Activated CD4-positive, CD25-positive, alpha-beta regulatory T cell (primary cell): ENCODE results near the gene PPHLN1.

ENCODE experiments used
- DNase-seq, 4 experiments: peaks; one replicate each; lab custom pipeline; 2025; lab: John Stamatoyannopoulos, UW

Gene PPHLN1

DNA sequence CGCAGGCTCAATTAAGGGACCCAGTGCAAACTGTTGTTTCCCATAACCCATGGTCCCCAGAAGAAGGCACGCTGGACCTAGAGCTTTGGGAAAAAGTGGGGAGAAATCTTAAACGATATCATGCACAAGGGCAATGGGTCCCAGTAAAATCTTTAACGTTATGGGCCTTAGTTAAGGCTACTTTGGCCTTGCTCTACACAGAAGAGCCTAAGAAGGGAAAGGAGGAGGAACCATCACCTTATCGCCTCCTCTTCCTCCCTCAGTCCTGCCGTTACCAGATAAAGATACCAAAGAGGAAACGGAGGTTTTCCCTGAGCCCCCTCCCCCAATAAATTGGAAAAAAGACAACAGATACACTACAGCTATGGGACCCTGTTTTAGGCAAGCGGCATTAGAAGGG lies 116.9 kb downstream of the PPHLN1 start:
- DNase-seq: no peak

DNA sequence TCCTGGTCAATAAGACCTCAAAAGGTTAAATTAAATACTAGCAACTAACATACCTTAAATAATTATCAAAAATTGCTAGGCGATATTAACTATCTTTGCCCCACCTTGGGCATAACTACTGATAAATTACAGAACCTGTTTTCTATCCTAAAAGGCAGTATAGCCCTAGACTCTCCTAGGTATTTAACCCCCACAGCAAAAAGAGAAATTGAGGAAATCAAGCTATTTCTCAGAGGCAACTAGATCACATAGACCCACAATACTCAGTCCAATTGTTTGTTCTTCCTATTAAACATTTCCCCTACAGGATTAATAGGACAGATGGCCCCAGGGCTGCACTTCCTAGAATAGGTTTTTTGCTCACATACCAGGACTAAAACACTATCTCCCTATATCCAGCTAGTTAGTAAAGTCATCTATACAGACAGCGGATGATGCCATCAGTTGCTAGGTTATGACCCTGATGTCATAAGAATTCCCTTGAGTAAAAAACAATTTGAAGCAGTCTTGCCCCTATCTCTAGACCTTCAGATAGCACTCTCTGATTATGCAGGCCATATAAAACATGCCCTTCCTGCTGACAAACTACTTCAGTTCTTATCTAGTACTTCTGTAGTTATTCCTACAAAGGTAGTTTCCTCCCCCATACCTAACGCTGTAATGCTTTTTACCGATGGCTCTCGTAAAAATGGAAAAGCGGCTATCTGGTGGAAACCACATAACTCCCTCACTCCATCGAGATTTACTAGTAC lies 118.4 kb downstream of the PPHLN1 start:
- no peak for DNase-seq

DNA sequence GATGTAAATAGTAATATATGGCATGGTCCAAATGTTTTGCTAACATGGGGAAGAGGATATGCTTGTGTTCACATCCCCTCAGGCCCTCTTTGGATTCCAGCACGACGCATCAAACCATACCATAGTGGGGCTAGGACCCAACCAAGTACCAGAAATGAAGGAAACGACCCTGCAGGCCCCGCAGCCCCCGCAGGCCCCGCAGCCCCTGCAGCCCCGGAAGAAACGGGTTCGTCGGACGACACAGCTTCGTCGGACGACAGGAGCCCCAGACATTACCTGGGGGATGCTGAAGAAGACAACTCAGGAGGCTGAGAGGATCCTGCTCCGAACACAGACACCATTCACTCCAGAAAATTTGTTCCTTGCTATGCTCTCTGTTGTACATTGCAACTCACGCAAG lies 119.9 kb downstream of the PPHLN1 start:
- no peak for DNase-seq

DNA sequence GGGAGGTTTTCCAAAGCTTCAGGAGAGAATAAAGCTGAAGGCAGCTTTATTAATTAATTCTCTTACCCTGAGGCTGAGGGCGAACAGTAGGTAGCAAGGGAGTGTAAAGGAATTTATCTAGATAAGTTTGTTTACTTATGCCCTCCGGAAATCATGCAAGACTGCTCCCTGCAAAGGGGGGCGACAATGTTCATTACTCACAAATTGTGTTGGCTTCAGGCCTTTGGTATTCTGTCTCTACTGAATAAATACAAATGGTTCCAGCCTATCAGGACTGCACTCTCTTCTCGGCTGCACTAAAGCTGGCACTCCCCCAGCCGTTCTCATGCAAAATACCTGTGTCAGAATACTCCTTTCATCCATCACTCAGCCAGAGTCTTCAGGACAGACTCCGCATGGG lies 120.8 kb downstream of the PPHLN1 start:
- DNase-seq: no peak

DNA sequence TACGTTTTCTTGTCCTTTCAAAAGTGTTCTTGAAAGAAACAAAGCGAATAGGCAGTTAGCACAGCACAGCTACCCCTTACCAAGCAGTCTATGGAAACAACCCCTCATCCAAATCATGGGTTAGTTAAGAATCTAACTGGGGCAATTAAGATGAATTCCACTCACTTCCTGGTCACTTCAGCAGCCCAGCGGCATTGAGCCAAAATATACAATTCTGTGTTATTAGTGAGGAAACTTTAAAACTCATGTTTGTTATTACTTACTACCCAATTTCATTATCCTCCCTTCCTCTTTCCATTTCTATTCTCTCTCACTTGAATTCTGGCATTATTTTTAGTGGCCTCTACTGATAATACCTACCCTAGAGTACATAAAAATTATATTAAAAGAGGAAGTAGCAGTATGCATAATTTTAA lies 121.4 kb downstream of the PPHLN1 start:
- DNase-seq: no peak

DNA sequence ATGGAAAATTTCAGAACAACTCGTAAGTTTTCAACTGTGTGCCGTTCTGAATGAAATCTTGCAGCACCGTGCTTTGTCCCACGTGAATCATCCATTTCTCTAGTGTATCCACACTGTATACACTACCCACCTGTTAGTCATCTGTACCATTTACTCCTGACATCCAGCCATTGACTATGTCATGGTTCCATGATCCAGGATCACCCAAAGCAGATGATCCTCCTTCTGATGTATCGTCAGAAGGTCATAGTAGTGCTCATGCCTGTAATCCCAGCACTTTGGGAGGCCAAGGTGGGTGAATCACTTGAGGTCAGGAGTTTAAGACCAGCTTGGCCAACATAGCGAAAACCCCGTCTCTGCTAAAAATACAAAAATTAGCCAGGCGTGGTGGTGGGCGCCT lies 122.9 kb downstream of the PPHLN1 start:
- DNase-seq: no peak

DNA sequence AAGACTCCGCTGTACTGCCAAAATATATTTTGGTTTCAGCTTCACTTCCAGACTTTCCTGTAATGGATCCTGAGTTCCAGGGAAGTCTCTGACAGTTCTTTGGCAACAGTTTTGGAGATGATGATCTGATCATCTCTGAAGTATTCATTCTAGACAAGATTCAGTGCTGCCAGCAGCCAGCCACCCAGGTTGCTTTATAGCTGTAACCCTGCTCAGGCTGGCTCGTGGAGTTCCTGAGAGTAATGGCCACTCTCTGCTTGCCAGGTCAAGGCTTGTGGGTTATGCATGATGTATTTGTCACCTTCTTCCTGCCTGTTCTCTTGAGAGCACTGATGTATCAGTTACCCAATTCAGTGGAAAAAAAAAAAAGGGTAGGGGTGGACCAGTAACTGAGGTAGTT lies 124.3 kb downstream of the PPHLN1 start:
- DNase-seq: no peak

DNA sequence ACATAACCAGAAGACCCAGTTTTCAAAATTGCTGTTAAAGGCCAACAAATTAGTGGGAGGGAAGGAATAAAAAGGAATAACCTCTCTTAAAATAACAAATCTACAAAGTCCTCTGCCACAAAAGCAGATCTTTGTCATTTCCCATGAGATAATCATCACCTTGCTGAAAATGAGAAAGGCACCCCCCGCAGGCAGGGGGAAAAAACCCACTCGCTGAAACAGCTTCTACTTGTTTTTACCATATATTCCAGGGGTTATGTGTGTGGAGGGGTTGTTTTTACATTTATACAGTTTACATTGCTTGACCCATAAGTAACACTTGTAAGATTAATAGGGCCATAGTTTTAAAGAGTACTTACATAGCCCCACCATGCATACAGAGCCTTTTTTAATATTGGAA lies 132.6 kb downstream of the PPHLN1 start:
- DNase-seq: no peak

DNA sequence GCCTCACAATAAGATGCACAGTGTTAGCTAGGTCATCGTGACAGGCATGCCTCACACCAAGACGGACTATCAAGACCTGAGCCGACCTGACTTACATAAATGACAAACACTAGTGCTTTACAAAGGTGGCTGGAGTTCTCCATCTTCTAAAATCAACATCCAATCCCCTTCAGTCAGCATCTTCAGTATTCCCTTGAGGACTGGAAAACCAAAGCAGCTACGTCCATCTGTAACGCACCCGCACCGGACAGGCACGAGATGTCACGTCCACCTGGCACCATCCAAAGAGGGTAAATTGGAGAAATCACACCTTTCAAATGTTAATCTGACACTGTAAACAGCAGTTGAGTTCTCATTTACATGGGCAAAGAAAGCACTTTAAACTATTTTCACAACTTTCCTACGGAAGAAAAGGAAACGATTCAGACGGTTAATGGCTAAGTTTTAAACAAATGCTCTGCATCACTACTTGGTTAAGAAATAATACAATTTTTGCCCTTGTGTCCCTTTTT lies 133.4 kb downstream of the PPHLN1 start:
- DNase-seq: no peak

DNA sequence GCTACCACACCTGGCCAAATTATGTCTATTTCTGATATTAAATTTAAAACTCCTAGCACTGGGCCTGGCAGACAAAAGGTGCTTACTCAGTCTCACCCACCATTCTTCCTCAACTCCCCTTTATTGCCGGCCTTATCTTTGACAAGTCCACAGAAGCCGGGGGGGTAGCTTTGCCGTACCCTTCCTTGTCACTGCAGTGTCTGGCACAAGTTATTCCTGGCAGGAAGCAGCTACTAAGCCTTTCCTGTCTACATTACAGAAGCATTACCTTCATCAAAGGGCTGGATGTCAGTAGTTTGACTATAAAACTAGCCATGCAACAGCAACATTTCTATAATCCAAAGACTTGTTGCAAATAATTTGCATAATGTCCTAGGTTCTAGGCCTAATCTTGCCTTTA lies 136.5 kb downstream of the PPHLN1 start:
- DNase-seq: no peak

DNA sequence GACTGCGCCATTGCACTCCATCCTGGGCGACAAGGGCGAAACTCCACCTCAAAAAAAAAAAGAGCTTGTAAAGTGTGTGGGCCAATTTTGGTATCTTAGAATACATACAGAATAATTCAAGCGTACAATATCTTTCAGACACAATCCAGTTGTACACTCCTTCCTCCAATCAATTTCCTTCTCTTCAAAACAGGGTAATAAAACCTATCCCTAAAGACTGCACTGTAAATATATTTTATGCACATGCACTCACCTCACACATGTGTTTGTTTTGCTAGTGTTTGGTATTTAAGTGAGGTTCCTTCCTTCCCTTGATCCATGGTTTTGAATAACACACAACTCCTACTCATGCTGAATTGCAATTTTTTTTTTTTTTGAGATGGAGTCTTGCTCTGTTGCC lies 137.7 kb downstream of the PPHLN1 start:
- DNase-seq: no peak

DNA sequence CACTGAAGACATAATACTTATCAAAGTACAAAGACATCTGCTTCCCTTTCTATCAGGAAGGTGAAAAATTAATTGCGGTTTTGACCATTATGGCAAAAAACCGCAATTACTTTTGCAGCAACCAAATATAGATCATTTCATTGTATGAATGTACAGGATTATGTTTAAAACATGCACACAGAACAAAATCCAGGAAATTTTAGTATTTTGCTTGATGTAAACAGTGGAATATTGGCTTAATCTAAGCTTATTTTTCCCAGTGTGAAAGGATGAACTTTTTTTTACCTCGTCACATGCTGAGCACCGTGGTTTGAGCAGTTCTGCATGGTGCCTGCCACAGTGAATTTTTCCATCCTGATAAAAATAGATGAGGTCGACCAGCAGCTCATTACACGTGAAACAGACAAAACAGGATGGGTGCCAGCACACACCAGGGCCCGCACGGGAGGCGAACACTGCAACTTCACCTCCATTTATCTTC lies 142.4 kb downstream of the PPHLN1 start:
- no peak for DNase-seq

DNA sequence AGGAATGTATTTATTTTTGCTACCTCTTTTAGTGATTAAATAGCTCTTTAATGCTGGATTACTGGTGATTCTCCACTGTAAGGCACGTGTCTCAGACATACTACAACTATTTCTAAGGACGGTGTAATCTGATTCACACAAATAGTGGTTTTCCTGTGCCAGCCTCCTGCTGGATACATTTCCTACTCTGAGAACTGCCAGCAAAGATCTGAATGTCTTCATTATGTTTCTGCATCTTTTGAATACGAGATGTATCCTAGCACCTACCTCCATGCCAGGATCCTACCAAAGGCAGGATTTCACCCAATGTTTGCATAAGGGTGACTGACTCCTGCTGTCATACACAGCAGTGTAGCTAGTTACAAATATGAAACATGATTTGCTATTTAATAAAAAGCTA lies 143.0 kb downstream of the PPHLN1 start:
- DNase-seq: no peak

DNA sequence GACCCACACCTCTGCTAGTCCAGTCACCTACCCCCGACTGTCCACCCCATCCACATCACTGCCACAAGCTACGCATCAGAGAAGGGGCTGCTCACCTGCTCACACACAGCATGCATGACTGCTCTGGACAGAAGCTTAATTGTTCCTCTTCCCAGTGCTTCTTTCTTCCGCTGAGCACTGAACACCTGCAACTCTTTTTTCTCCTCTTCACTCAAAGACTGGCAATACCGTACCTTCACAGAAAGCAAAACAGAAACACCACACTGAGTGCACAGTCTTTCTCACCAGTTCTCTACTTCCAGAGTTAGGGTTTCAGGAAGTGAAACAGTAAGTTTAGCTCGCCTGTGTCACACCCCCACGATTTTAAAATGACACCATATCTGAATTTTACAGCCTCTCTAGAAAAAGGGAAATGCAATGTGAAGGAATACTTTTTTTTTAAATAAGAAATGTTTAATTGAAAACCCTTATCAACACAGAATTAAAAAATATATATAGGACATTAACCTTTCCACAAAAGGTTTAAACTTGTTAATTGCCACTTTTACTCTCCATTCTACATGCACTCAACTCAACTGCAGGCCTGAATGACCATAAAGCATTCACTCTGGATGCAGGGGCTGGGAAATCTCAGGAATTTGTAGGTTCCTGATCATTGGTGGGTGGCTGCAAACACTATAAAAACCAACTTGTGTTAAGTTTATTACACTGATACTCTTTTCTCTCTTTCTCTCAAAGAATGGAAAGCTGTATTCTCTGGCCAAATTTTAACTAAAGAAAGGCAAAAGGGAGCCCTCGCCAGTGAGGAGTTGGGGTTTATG lies 143.6 kb downstream of the PPHLN1 start:
- DNase-seq: no peak

DNA sequence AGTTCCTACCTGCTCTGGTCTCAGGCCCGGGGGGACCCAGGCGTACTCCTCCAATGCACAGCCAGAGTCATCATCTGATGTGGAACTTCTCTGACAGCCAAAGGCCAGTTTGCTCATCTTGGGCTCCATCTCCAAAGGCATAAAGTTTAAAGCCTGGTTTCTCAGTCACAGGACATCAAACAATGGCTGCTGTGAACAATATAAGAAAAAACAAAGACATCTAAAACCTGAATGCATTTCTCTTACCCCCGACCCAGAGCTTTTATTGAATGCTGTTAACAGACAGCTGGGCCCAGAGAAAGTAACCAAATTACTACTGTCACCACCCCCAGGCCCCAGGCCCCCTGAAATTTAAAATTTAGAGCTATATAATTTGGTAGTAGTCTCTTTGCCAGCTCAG lies 146.4 kb downstream of the PPHLN1 start:
- no peak for DNase-seq

DNA sequence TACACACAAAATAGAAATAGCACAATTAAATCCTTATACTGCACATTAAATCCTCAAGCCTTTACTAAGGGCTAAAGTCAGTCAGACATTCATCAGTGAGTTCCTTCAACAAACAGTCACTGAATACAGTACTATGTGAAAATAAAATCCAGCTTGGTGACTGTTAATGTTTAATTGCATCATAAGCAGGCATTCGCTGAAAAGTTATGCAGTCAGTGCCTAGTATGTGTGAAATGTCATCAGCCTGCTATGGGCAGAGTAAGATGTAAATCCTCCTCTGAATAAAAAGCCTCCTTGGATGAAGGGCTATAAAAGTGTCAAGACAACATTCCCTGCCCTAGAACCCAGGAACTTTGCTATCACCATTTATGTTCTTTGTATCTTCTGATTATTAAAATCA lies 147.2 kb downstream of the PPHLN1 start:
- no peak for DNase-seq

DNA sequence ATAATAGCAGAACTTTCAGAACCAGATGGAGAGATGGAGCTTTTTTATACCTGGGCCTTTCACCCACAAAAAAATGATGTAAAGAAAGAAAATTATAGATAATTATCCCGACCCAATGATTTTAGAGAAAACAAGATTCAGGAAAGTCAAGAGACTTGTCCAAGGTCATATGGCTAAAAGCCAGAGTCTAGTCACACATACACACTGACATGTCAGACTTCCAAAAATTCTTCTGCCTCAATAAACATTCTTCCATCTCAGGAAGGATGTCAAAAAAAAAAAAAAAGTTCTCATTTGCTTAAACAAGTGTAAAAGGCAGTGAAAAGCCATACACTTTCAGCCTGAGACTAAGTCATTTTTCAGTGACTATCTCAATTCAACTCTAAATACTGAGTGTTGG lies 147.6 kb downstream of the PPHLN1 start:
- DNase-seq: no peak

DNA sequence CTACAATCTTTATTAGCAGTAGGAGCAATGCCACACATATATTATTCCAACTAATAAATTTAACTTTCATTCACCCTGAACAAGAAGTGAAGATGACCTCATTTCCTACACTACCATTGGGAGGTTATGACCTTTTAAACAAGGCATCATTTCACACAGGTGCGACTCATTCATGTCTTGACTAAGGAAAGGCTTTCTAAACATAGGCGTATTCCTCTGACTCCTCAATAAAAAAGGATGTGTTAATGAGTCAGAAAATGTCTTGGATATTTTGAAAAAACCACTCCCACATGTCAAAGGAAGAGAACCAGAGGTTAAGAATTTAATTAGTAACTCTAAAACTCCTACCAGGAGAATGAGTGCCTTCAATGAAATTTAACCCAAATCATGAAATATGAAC lies 148.4 kb downstream of the PPHLN1 start:
- no peak for DNase-seq

DNA sequence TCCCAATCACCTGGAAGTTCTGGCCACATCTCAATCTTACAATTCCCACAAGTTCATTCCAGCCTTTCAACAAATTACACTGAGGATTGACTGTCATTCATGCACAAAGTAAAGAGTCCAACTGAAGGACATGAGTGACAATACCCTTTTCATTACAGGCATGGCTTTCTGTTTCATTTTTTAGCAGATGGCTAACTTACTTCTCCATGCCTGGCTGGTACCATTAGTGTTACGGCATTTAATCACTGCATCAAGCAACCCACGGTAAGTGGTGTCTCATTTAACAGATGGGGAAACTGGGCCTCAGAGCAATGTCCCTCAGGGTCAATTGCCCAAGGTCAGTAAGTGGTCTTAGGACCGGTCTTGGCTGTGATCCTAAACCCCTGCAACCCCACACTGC lies 149.1 kb downstream of the PPHLN1 start:
- no peak for DNase-seq

DNA sequence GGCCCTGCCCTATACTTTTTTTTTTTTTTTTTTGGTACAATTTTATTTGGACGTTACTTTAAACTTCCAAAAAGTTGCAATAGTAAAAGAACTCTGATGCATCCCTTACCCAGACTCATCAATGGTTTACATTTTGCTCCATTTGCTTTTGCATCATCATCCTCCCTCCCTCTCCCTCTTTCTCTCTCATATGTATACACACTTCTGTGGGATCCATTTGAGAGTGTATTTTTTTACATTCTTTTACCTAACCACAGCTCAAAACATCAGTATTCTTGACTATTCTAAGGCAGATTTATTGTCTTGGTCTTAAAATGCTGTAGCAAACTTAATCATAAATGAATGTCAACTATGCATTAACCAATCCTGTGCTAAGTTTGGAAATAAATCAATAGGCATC lies 152.0 kb downstream of the PPHLN1 start:
- no peak for DNase-seq

DNA sequence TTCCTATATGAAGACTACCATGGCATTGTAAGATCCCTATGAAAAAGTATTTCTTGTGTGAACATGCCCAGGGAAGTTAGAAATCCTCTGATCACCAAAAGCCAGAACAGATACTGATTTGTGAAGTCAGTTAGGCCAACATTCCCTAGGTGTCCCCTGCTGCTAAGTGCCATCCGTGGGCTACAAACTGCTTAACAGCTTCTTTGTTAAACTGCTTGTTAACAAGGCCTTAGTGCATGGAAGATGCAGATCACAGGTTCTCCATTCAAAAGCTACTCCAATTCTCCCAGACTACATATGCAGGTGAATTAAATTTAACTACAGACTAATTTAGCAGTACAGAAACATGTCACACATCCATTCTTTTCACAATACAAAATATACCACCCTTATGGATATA lies 155.4 kb downstream of the PPHLN1 start:
- no peak for DNase-seq

DNA sequence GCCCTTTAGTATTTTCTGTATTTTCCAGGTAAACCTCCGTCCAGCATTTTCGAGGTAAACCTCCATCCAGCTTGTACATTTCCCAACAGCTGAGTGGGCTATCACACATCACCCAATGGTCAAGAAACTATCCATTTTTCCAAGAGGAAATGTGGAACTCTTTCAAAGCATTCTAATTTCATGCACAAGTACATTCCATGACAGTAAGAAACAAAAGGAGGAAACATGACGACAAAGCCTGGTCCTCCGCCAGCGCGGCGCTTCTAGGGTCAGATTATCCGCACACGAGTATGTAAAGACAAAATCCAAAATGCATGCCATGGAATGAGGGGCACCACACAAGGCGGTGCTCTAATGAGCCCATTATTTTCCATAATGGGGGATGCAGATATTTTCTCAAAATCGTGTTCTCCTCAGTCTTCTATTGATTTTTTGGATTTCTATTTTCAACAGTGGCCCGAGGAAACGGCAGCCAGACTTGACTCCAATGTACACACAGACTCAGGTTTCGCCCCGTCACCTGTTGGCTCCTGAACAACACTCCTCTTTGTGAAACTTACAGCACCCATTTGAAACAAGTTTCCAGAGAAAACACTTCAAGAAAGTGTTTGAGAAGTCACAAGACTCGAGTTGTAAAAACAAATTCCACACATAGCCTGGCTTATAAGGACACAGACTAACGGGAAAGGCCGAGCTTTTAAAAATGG lies 156.2 kb downstream of the PPHLN1 start:
- no peak for DNase-seq
